ENCODE results near the gene ZFR2. TPM values are rescaled to one million over a fixed set of nuclear protein-coding genes. Genes with fewer than 3 reads are reported as not detected.

ZFR2 gene
- total and polyA plus RNA-seq, 4 donors = not detected

GRCh38 chr19:3785451-3785937 lies 83.3 kb downstream of the ZFR2 start:
- ATAC-seq (ENCODE audit: low FRiP score) = no peak
- DNase-seq = no peak
- Histone ChIP-seq H3K4me3 (ENCODE audit: low read length in 2 of 2) (no peak overlapping the region), H3K27me3 (ENCODE audit: control insufficient read depth in 1 of 2, insufficient read depth in 2 of 2, low read length in 1 of 2) (peaks cover 0 to 2% of the 10 kb centered on the region in 2 donors), H3K9me3 (ENCODE audit: control insufficient read depth, low read length) (peaks cover 10% of the 10 kb centered on the region), H3K4me1 (ENCODE audit: control insufficient read depth in 1 of 2, insufficient read depth in 2 of 2, low read length in 2 of 2) (no peaks in the 10 kb centered on the region), H3K27ac (ENCODE audit: low read depth in 1 of 2, low read length in 2 of 2) (no peak overlapping the region), H3K36me3 (ENCODE audit: control insufficient read depth in 1 of 2, insufficient read depth in 2 of 2, low read length in 1 of 2) (no peaks in the 10 kb centered on the region)
- intact Hi-C loops (cut with DNase I) = no loop called here
- WGBS, 2 donors = 2% methylated on average over 46 to 47 of the region's 47 CpGs

GRCh38 chr19:3784607-3785450 lies 84.0 kb downstream of the ZFR2 start:
- no peak for ATAC-seq (ENCODE audit: low FRiP score)
- no peak overlapping the region for H3K4me3 ChIP-seq (ENCODE audit: low read length in 2 of 2)
- WGBS, 2 donors = 19 to 24% methylated on average over 22 to 25 of the region's 25 CpGs

GRCh38 chr19:3783660-3784584 lies 84.9 kb downstream of the ZFR2 start:
- 72 to 73% methylated on average over 45 to 49 of the region's 49 CpGs for WGBS, 2 donors
- H3K36me3 ChIP-seq (ENCODE audit: control insufficient read depth in 1 of 2, insufficient read depth in 2 of 2, low read length in 1 of 2) = no peaks in the 10 kb centered on the region
- H3K27ac ChIP-seq (ENCODE audit: low read depth in 1 of 2, low read length in 2 of 2) = no peak overlapping the region
- DNase-seq (no peak), ATAC-seq (ENCODE audit: low FRiP score) (no peak)
- no peaks in the 10 kb centered on the region for H3K4me1 ChIP-seq (ENCODE audit: control insufficient read depth in 1 of 2, insufficient read depth in 2 of 2, low read length in 2 of 2)
- H3K9me3 ChIP-seq (ENCODE audit: control insufficient read depth, low read length) = peaks cover 10% of the 10 kb centered on the region
- intact Hi-C loops (cut with DNase I) = no loop called here
- H3K27me3 ChIP-seq (ENCODE audit: control insufficient read depth in 1 of 2, insufficient read depth in 2 of 2, low read length in 1 of 2) = peaks cover 0 to 2% of the 10 kb centered on the region in 2 donors
- no peak overlapping the region for H3K4me3 ChIP-seq (ENCODE audit: low read length in 2 of 2)

More at GRCh38 chr19:3784607-3785450, 84.0 kb downstream of the ZFR2 start:
- Histone ChIP-seq H3K4me1 (ENCODE audit: control insufficient read depth in 1 of 2, insufficient read depth in 2 of 2, low read length in 2 of 2) (no peaks in the 10 kb centered on the region), H3K27ac (ENCODE audit: low read depth in 1 of 2, low read length in 2 of 2) (no peak overlapping the region), H3K9me3 (ENCODE audit: control insufficient read depth, low read length) (peaks cover 10% of the 10 kb centered on the region), H3K27me3 (ENCODE audit: control insufficient read depth in 1 of 2, insufficient read depth in 2 of 2, low read length in 1 of 2) (peaks cover 0 to 2% of the 10 kb centered on the region in 2 donors), H3K36me3 (ENCODE audit: control insufficient read depth in 1 of 2, insufficient read depth in 2 of 2, low read length in 1 of 2) (no peaks in the 10 kb centered on the region)
- intact Hi-C loops (cut with DNase I) = no loop called here
- no peak for DNase-seq

- no peaks in the 10 kb centered on the region for H3K4me1 ChIP-seq (ENCODE audit: control insufficient read depth in 1 of 2, insufficient read depth in 2 of 2, low read length in 2 of 2)
- ATAC-seq (ENCODE audit: low FRiP score) = no peak
- H3K36me3 ChIP-seq (ENCODE audit: control insufficient read depth in 1 of 2, insufficient read depth in 2 of 2, low read length in 1 of 2) = no peaks in the 10 kb centered on the region
- H3K27me3 ChIP-seq (ENCODE audit: control insufficient read depth in 1 of 2, insufficient read depth in 2 of 2, low read length in 1 of 2) = peaks cover 0 to 2% of the 10 kb centered on the region in 2 donors
- H3K4me3 ChIP-seq (ENCODE audit: low read length in 2 of 2) = no peak overlapping the region
- no peak for DNase-seq
- intact Hi-C loops (cut with DNase I) = no loop called here
- no peak overlapping the region for H3K27ac ChIP-seq (ENCODE audit: low read depth in 1 of 2, low read length in 2 of 2)
- 86 to 91% methylated on average over 12 to 13 of the region's 13 CpGs for WGBS, 2 donors
- H3K9me3 ChIP-seq (ENCODE audit: control insufficient read depth, low read length) = peaks cover 10% of the 10 kb centered on the region
Observed at GRCh38 chr19:3782903-3783302, 85.9 kb downstream of the ZFR2 start.

GRCh38 chr19:3782330-3782729 lies 86.5 kb downstream of the ZFR2 start:
- no peak for DNase-seq
- Histone ChIP-seq H3K9me3 (ENCODE audit: control insufficient read depth, low read length) (peaks cover 10% of the 10 kb centered on the region), H3K4me1 (ENCODE audit: control insufficient read depth in 1 of 2, insufficient read depth in 2 of 2, low read length in 2 of 2) (no peaks in the 10 kb centered on the region), H3K36me3 (ENCODE audit: control insufficient read depth in 1 of 2, insufficient read depth in 2 of 2, low read length in 1 of 2) (no peaks in the 10 kb centered on the region), H3K27me3 (ENCODE audit: control insufficient read depth in 1 of 2, insufficient read depth in 2 of 2, low read length in 1 of 2) (peaks cover 0 to 2% of the 10 kb centered on the region in 2 donors), H3K4me3 (ENCODE audit: low read length in 2 of 2) (no peak overlapping the region), H3K27ac (ENCODE audit: low read depth in 1 of 2, low read length in 2 of 2) (no peak overlapping the region)
- ATAC-seq (ENCODE audit: low FRiP score) = no peak
- intact Hi-C loops (cut with DNase I) = no loop called here
- 89 to 90% methylated on average over 1 of the region's 1 CpG for WGBS, 2 donors

- intact Hi-C loops (cut with DNase I) = no loop called here
- Histone ChIP-seq H3K36me3 (ENCODE audit: control insufficient read depth in 1 of 2, insufficient read depth in 2 of 2, low read length in 1 of 2) (no peaks in the 10 kb centered on the region), H3K4me1 (ENCODE audit: control insufficient read depth in 1 of 2, insufficient read depth in 2 of 2, low read length in 2 of 2) (no peaks in the 10 kb centered on the region), H3K9me3 (ENCODE audit: control insufficient read depth, low read length) (peaks cover 10% of the 10 kb centered on the region), H3K27ac (ENCODE audit: low read depth in 1 of 2, low read length in 2 of 2) (no peak overlapping the region), H3K4me3 (ENCODE audit: low read length in 2 of 2) (no peak overlapping the region), H3K27me3 (ENCODE audit: control insufficient read depth in 1 of 2, insufficient read depth in 2 of 2, low read length in 1 of 2) (peaks cover 0 to 2% of the 10 kb centered on the region in 2 donors)
- ATAC-seq (ENCODE audit: low FRiP score) (no peak), DNase-seq (no peak)
- WGBS, 2 donors = 98 to 100% methylated on average over 2 of the region's 2 CpGs
Observed at GRCh38 chr19:3781603-3782002, 87.2 kb downstream of the ZFR2 start.

- DNase-seq (no peak), ATAC-seq (ENCODE audit: low FRiP score) (no peak)
- H3K4me3 ChIP-seq (ENCODE audit: low read length in 2 of 2) = no peak overlapping the region
- intact Hi-C loops (cut with DNase I) = no loop called here
- H3K9me3 ChIP-seq (ENCODE audit: control insufficient read depth, low read length) = peaks cover 10% of the 10 kb centered on the region
- no peaks in the 10 kb centered on the region for H3K4me1 ChIP-seq (ENCODE audit: control insufficient read depth in 1 of 2, insufficient read depth in 2 of 2, low read length in 2 of 2)
- WGBS, 2 donors = 90 to 92% methylated on average over 9 of the region's 9 CpGs
- H3K36me3 ChIP-seq (ENCODE audit: control insufficient read depth in 1 of 2, insufficient read depth in 2 of 2, low read length in 1 of 2) = no peaks in the 10 kb centered on the region
- H3K27me3 ChIP-seq (ENCODE audit: control insufficient read depth in 1 of 2, insufficient read depth in 2 of 2, low read length in 1 of 2) = peaks cover 0 to 2% of the 10 kb centered on the region in 2 donors
- no peak overlapping the region for H3K27ac ChIP-seq (ENCODE audit: low read depth in 1 of 2, low read length in 2 of 2)
Observed at GRCh38 chr19:3780786-3781304, 88.0 kb downstream of the ZFR2 start.

- 75 to 76% methylated on average over 44 of the region's 44 CpGs for WGBS, 2 donors
- intact Hi-C loops (cut with DNase I) = no loop called here
- Histone ChIP-seq H3K27me3 (ENCODE audit: control insufficient read depth in 1 of 2, insufficient read depth in 2 of 2, low read length in 1 of 2) (peaks cover 0 to 2% of the 10 kb centered on the region in 2 donors), H3K4me3 (ENCODE audit: low read length in 2 of 2) (no peak overlapping the region), H3K27ac (ENCODE audit: low read depth in 1 of 2, low read length in 2 of 2) (no peak overlapping the region), H3K9me3 (ENCODE audit: control insufficient read depth, low read length) (peaks cover 10% of the 10 kb centered on the region), H3K36me3 (ENCODE audit: control insufficient read depth in 1 of 2, insufficient read depth in 2 of 2, low read length in 1 of 2) (no peaks in the 10 kb centered on the region), H3K4me1 (ENCODE audit: control insufficient read depth in 1 of 2, insufficient read depth in 2 of 2, low read length in 2 of 2) (no peaks in the 10 kb centered on the region)
- ATAC-seq (ENCODE audit: low FRiP score) = no peak
- DNase-seq = no peak
Observed at GRCh38 chr19:3778899-3779723, 89.7 kb downstream of the ZFR2 start.

All from aorta (tissue), 5 donors.